ENCODE results near the gene RXYLT1. TPM values are rescaled to one million over a fixed set of nuclear protein-coding genes. Genes with fewer than 3 reads are reported as not detected.
A peak's percentile ranks its signal among the peaks of the same experiment; 100 is the strongest.

Gene RXYLT1
- polyA plus RNA-seq, 1 experiment: 18.2 TPM

DNA sequence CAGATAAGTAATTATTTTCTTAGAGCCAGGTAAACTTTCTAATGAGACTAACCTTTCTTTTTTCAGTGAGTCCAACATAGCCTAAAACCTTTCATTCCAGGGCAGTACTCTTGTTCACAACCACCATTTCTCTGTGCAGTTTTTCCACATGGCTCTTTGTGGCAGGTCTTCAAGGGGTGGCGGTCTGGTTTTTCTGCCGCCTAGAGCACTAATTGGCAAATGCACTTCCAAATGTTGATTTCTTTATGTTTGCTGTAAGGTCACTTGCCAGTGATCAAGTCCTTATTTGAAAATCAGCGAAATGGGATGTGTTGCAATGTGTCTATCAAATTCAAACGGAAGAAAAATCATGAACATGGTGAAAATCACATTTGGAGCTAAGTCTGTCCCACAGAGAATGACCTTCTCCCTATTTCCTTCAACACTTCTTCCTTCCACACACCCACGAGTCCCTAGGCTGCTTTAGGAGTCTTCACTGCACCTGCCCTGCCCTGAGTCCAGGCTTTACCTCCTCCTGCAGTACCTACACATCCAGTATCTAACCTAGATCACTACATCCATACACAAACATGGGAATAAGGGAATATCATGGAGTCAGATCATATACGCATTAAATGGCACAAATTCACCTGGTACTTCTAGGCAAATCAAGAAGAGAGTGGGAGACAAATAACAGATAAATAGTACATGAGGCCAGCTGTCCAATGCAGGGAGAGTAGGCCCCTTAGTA, 66.7 kb downstream of the RXYLT1 start:
- Histone ChIP-seq H3K9me3 (ENCODE audit: control insufficient read depth, insufficient read depth, low read length) (no peaks in the 10 kb centered on the region; the same call in 1 of the 2 replicates), H3K27ac (ENCODE audit: low read depth, low read length) (no peak overlapping the region), H3K27me3 (ENCODE audit: control insufficient read depth, insufficient read depth, low read length) (no peaks in the 10 kb centered on the region), H3K4me3 (ENCODE audit: low read depth, low read length) (peak overlapping the region; percentile 97)
- ChIA-PET CTCF (interaction anchor here (0.5 kb wide), 1 partner anchor 409 kb away, joined by 3 read pairs; no protein-coding TSS in a partner anchor), POLR2A (no interaction called here)
- no peak for DNase-seq (ENCODE audit: low read depth, low spot score)
- TF ChIP-seq CTCF (IDR thresholded peaks at IDR 0.05; ENCODE audit: low read depth, low read length): no peak; the same call in 1 of the 2 replicates

DNA sequence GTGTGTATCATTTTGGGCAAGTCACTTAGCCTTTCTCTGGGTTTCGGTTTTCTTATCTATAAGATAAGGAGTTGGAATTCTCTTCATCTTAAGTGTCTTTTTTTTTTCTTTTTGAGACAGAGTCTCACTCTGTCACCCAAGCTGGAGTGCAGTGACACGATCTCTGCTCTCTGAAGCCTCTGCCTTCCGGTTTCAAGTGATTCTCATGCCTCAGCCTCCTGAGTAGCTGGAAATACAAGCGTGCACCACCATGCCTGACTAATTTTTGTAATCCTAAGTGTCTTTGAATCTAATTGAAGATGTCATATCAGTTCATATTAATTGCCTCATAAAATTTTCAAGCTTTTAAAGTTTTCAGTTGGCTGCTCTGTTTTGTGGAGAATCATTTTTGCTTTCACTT, 68.7 kb downstream of the RXYLT1 start:
- Histone ChIP-seq H3K27me3 (ENCODE audit: control insufficient read depth, insufficient read depth, low read length) (no peaks in the 10 kb centered on the region), H3K4me3 (ENCODE audit: low read depth, low read length) (peak overlapping the region; percentile 3; the same call in 1 of the 2 replicates), H3K9me3 (ENCODE audit: control insufficient read depth, insufficient read depth, low read length) (no peaks in the 10 kb centered on the region; the same call in 1 of the 2 replicates), H3K27ac (ENCODE audit: low read depth, low read length) (no peak overlapping the region)
- CTCF ChIA-PET: no interaction called here
- no peak for DNase-seq (ENCODE audit: low read depth, low spot score)
- no peak for TF ChIP-seq CTCF (IDR thresholded peaks at IDR 0.05; ENCODE audit: low read depth, low read length)
- POLR2A ChIA-PET: interaction anchor here (0.6 kb wide), 1 partner anchor 264 kb away, joined by 3 read pairs; no protein-coding TSS in a partner anchor

DNA sequence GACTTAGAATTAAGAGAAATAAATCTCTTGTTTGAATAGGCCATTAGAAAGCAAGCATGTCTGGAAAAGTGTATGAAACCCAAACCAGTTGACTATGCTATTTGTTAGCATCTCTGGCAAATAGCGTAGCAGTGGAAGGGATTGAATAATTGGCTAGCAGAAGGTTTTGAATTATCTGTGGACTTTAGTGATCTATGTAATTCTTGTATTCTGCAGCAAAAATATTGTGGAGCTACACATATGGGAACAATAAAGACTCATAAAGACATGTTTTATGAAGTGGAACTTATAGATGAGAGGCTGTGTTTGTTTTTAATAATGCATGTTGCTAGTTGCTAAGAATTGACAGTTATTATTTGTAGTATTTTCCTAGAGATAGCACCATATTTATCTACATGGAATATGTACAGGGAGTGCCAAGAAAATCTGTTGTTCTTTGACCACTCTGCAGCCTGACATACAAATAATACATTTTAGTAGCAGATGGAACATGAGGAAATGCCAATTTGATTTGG, 69.5 kb downstream of the RXYLT1 start:
- DNase-seq (ENCODE audit: low read depth, low spot score): no peak
- CTCF ChIA-PET: no interaction called here
- POLR2A ChIA-PET: no interaction called here
- Histone ChIP-seq H3K4me3 (ENCODE audit: low read depth, low read length) (no peak overlapping the region), H3K27ac (ENCODE audit: low read depth, low read length) (no peak overlapping the region), H3K9me3 (ENCODE audit: control insufficient read depth, insufficient read depth, low read length) (no peaks in the 10 kb centered on the region), H3K27me3 (ENCODE audit: control insufficient read depth, insufficient read depth, low read length) (no peaks in the 10 kb centered on the region)
- no peak for TF ChIP-seq CTCF (IDR thresholded peaks at IDR 0.05; ENCODE audit: low read depth, low read length)

- no peaks in the 10 kb centered on the region for H3K9me3 ChIP-seq (ENCODE audit: control insufficient read depth, insufficient read depth, low read length)
- no peak for TF ChIP-seq CTCF (IDR thresholded peaks at IDR 0.05; ENCODE audit: low read depth, low read length)
- H3K27ac ChIP-seq (ENCODE audit: low read depth, low read length): no peak overlapping the region
- ChIA-PET CTCF (no interaction called here), POLR2A (no interaction called here)
- H3K4me3 ChIP-seq (ENCODE audit: low read depth, low read length): no peak overlapping the region
- H3K27me3 ChIP-seq (ENCODE audit: control insufficient read depth, insufficient read depth, low read length): no peaks in the 10 kb centered on the region
- no peak for DNase-seq (ENCODE audit: low read depth, low spot score)
Observed at GRCh38 chr12:63849641-63850040, 69.9 kb downstream of the RXYLT1 start.

DNA sequence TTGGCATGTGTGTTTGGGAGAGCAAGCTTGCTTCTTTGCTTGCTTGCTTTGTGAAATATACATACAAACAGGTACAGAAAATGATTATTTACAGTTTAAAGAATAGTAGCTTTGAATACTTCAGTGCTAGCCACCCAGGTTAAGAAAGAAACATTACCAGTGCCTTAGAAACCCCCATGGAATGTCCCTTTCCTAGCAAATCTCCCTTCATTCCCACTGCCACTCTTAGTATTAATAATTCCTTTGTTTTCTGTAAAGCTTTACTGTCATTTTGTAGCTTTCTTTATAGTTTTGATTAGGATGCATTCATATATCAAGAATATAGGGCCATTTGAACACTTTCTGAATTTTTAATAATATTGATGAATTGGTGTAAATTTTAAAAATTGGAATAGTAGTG, 74.3 kb downstream of the RXYLT1 start:
- no peaks in the 10 kb centered on the region for H3K27me3 ChIP-seq (ENCODE audit: control insufficient read depth, insufficient read depth, low read length)
- no peak overlapping the region for H3K4me3 ChIP-seq (ENCODE audit: low read depth, low read length)
- no peak for TF ChIP-seq CTCF (IDR thresholded peaks at IDR 0.05; ENCODE audit: low read depth, low read length)
- ChIA-PET POLR2A (no interaction called here), CTCF (interaction anchor here (0.5 to 3.6 kb wide), 2 partner anchors 10 to 74 kb away, joined by 3 to 18 read pairs; partner anchors contain the start of gene SRGAP1)
- no peaks in the 10 kb centered on the region for H3K9me3 ChIP-seq (ENCODE audit: control insufficient read depth, insufficient read depth, low read length)
- no peak for DNase-seq (ENCODE audit: low read depth, low spot score)
- H3K27ac ChIP-seq (ENCODE audit: low read depth, low read length): no peak overlapping the region
